Skeletal muscle satellite cell (primary cell): ENCODE measurements around the gene ZNF689. TPM values are rescaled to one million over a fixed set of nuclear protein-coding genes. Genes with fewer than 3 reads are reported as not detected.
A peak's percentile ranks its signal among the peaks of the same experiment; 100 is the strongest.

Experiments
- H3K27me3 ChIP-seq: 2 replicates; pipeline ENCODE4 v1.7.0; 2013; ENCODE audit warnings: low read length; ENCODE audit not compliant: control insufficient read depth, insufficient read depth
- H3K36me3 ChIP-seq: 2 replicates; pipeline ENCODE4 v1.7.0; 2013; ENCODE audit warnings: mild to moderate bottlenecking, control low read depth, low read length; ENCODE audit not compliant: insufficient read depth
- H3K4me1 ChIP-seq: 2 replicates; pipeline ENCODE4 v1.7.0; 2013; ENCODE audit warnings: low read length; ENCODE audit not compliant: control insufficient read depth, insufficient read depth
- H3K4me2 ChIP-seq: 2 replicates; pipeline ENCODE4 v1.7.0; 2013; ENCODE audit warnings: mild to moderate bottlenecking, low read length
- H3K4me3 ChIP-seq: 2 replicates; pipeline ENCODE4 v1.7.0; 2013; ENCODE audit warnings: low read length
- H3K9ac ChIP-seq: 2 replicates; pipeline ENCODE4 v1.7.0; 2013; ENCODE audit warnings: mild to moderate bottlenecking, low read depth, low read length, moderate library complexity
- H3K9me3 ChIP-seq: replicated peaks from 2 replicates; pipeline ENCODE4 v1.7.0; 2013; ENCODE audit warnings: mild to moderate bottlenecking, control low read depth, low read length
- total RNA-seq: library from RNA; depleted of rRNA; stranded (reverse); fragments of >200 nt; gene quantifications from 2 replicates; pipeline ENCODE4 v1.2.3, GENCODE V29; 2012; rRNA removed

Gene ZNF689
- total RNA-seq, result 4.4 and 6.1 TPM in 2 replicates

DNA sequence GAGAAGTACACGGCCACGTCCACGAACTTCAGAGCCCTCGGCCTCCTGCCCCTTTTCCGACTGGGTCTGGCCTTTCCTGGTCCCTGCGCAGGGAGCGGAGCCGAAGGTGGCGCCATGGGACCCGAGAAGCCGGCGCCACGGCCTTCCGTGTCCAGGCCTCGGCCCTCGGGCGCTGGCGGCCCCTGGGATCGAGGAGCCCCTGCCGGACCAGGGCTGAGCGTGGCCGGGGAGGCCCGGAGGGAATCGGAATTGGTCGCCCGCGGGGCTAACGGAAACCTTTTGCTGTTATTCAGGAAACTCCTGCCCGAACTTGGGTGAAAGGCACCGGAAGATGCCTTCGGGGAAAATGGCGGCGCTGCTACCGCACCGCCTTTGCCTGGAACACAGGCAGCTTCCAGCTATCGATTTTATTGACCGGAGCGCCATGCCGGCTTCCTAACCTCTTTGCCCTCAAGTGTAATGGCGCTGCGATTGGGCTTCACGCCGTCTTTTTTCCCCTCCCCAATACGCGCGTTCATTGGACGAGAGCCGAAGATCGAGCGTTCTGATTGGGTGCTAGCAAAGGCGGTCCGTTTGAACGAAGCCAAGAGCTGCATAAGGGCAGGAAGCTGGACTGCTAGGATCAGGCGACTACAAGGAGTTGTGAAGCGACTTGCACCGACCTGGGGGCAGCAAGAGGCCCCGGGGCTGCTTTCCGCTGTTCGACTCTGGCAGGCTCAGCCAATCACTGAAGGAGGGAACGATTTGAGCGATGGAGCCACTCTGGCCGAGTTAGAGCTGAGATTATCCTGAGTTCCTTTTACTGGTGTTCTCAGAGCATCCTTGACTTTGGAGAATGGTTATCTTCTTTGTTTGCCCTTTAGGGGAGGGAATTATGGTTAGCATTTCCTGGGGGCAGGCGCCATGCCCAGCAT is at the start of gene ZNF689:
ZNF689 (minus strand) TSS at position 464 of the 914 bp plus-strand sequence; CDS start at position 116, 348 bp downstream.
- Histone ChIP-seq H3K9me3 (no peaks in the 10 kb centered on the region), H3K36me3 (peaks cover 11% of the 10 kb centered on the region), H3K4me2 (peak within 1 kb of the TSS; percentile 94), H3K4me1 (peaks cover 9% of the 10 kb centered on the region), H3K9ac (peak within 1 kb of the TSS; percentile 98), H3K27me3 (no peaks in the 10 kb centered on the region), H3K4me3 (peak within 1 kb of the TSS; percentile 84)

DNA sequence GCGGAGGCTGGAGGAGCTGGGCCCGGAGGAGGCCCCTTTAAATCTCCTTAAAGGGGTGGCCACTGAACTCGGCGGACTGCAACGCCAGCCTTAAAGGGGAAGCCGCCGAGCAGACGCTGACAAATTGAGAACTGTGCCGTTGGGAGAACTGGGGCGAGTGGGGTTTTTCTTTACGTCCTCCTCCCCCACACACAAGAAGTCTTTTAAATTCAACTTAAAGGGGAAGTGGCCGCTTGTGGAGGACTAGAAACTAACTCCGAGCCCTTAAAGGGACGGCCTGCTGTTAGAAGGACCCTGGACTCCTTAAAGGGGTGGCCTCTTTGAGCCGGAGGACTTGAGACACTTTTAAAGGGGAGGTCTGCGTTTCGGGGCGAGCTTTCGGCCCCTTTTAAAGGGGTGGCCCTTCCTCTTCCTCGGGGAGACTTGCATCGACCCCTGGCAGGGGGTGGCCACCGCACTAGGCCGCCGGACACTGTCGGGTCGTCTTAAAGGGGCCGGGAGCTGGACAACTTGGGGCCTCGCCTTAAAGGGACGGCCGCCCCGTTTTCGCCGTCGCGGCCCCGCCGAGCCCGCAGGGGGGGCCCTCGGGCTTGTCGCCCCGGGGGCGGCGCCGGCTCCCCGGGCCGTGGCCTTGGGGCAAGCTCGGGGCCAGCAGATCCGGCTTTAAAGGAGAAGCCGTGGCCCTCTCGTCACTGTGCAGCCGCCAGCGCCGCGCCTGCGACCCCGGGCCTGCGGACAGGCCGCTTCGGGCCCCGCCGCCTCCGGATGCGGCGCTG is 48.7 kb upstream of the ZNF689 start:
- H3K9me3 ChIP-seq, result no peaks in the 10 kb centered on the region
- peak overlapping the region; percentile 95 for H3K4me3 ChIP-seq
- H3K9ac ChIP-seq, result peak overlapping the region; percentile 98
- peak overlapping the region; percentile 88 for H3K4me2 ChIP-seq
- peaks cover 59% of the 10 kb centered on the region for H3K36me3 ChIP-seq
- peaks cover 23% of the 10 kb centered on the region for H3K4me1 ChIP-seq
- H3K27me3 ChIP-seq, result no peaks in the 10 kb centered on the region

DNA sequence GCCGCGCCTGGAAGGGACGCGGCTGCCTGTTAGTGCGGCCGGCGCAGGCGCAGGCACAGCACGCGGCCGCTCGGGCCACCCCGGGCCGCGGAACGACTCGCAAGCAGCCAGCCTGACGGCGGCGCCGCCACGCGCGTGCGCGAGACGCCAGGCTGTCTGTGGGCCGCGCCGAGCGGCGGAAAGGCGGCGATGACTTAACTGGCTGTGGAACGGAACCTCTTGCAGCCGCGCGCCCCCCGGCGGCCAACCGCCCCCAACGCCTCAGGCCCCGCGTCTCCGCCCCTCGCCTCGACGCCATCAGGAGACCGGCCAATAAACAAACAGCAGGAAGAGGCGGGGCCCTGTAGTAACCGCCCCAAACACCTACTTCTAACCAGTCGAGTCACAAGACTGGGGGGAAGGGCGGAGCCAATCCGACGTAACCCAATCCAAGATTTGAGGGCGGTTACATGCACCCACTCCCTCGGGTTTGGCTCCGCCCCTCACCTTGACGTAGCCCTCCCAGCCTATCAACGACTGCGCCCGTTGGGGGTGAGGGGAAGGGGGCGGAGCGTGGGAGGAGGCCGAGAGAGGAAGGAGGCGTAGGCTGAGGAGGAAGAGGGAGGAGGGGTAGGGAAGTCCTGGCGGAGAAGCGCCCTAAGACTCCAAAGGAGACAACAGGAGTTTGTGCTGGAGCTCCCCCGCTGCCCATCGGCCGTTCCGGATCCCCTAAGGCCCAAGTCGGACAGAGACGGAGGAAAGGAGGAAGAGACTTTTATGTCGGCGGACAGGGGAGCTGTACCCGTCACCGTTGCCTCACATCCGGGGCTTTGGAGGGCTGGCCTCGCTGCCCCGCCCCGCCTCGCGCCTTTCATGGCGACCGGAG is 47.9 kb upstream of the ZNF689 start, which contains the start of gene FBRS:
FBRS (plus strand) TSS at position 566 of the 865 bp plus-strand sequence. CDS start 1,088 bp downstream, outside the sequence.
- Histone ChIP-seq H3K36me3 (peaks cover 55% of the 10 kb centered on the region), H3K27me3 (no peaks in the 10 kb centered on the region), H3K4me1 (peaks cover 23% of the 10 kb centered on the region), H3K4me3 (peak within 1 kb of the TSS; percentile 95), H3K4me2 (peak within 1 kb of the TSS; percentile 92), H3K9me3 (no peaks in the 10 kb centered on the region), H3K9ac (peak within 1 kb of the TSS; percentile 98)

DNA sequence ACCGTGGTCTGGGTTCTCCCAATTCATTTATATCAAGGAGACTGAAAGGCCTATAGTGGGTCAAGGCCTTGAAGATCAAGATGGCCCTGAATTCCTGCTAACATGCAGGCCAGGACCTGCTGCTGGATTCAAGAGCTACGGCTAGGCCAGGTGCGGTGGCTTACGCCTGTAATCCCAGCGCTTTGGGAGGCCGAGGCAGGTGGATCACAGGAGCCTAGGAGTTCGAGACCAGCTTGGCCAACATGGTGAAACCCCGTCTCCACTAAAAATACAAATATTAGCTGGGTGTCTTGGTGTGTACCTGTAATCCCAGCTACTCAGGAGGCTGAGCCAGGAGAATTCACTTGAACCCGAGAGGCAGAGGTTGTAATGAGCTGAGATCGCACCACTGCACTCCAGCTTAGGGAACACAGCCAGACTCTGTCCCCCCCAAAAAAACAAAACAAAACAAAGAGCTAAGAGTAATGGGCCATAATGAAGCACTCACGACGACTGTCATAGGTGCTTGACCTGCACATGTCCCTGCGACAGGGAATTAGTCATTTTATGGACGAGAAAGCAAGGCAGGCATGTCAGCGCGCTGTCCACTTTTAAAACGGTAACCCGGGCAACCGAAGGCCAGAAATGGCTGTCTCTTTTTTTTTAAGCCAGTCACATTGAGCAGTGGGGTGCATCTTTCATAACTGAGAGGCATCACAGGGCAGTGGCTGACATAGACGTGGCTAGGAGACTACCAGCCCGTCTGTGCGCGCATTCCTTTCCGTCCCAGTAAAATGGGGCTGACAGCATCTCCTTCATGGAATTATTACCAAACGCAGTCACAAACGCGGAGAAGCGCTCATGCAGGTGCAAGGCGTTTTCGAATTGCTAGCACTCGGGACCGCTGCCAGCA is 47.0 kb upstream of the ZNF689 start:
- peak overlapping the region; percentile 69 for H3K4me3 ChIP-seq
- peak overlapping the region; percentile 75 for H3K9ac ChIP-seq
- H3K9me3 ChIP-seq, result no peaks in the 10 kb centered on the region
- peaks cover 56% of the 10 kb centered on the region for H3K36me3 ChIP-seq
- H3K4me2 ChIP-seq, result peak overlapping the region; percentile 92
- H3K4me1 ChIP-seq, result peaks cover 29% of the 10 kb centered on the region
- no peaks in the 10 kb centered on the region for H3K27me3 ChIP-seq

DNA sequence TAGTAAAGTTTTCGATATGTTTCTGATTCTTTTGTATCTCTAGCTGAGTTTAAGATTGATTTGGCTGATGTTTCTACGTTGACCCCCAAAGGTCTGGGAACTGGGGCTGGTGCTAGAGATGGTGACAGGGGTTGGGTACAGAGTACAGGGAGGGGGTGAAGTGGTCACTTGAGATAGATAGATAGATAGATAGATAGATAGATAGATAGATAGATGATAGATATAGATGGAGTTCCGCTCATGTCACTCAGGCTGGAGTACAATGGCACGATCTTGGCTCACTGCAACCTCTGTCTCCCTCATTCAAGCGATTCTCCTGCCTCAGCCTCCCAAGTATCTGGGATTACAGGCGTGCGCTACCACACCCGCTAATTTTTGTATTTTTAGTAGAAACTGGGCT is 46.2 kb upstream of the ZNF689 start:
- Histone ChIP-seq H3K36me3 (peaks cover 48% of the 10 kb centered on the region), H3K4me3 (no peak overlapping the region), H3K4me2 (no peak overlapping the region), H3K27me3 (no peaks in the 10 kb centered on the region), H3K9ac (no peak overlapping the region), H3K4me1 (peaks cover 31% of the 10 kb centered on the region), H3K9me3 (no peaks in the 10 kb centered on the region)

DNA sequence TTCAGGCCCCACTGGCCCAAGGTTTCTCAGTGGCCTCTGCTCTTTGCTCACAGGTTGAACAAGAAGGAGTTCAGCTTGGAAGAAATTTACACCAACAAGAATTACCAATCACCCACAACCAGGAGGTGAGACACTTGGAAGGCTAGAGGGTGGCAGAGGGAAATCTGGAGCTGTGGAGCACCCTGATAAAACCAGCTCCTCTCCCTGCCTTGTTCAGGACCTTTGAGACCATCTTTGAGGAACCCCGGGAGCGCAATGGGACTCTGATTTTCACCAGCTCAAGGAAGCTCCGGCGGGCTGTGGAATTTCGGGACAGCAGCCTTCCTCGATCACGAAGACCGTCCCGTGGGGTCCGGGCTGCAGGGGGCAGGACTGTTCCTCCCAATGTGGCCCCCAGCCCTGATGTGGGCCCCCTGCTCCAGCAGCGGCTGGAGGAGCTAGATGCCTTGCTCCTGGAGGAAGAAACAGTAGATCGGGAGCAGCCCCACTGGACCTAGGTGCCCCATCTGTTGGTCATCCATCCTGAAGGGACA is 45.7 kb upstream of the ZNF689 start:
- H3K27me3 ChIP-seq, result no peaks in the 10 kb centered on the region
- H3K36me3 ChIP-seq, result peaks cover 43% of the 10 kb centered on the region
- no peak overlapping the region for H3K9ac ChIP-seq
- no peaks in the 10 kb centered on the region for H3K9me3 ChIP-seq
- no peak overlapping the region for H3K4me2 ChIP-seq
- peaks cover 26% of the 10 kb centered on the region for H3K4me1 ChIP-seq
- H3K4me3 ChIP-seq, result no peak overlapping the region

DNA sequence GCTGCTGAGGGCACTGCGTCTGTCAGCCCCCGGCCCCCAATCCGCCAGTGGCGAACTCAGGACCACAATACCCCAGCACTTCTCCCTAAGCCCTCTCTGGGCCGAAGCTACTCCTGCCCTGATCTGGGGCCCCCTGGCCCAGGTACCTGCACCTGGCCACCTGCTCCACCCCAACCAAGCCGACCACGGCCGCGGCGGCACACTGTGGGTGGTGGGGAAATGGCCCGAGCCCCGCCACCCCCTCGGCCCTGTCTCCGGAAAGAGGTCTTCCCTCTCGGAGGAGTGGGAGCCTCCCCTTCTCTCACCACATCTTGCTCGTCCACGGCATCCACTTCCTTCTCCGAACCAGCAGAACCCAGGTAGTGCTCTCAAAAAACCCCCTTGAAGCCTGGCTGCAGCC is 44.7 kb upstream of the ZNF689 start:
- H3K27me3 ChIP-seq, result no peaks in the 10 kb centered on the region
- peaks cover 25% of the 10 kb centered on the region for H3K4me1 ChIP-seq
- no peaks in the 10 kb centered on the region for H3K9me3 ChIP-seq
- H3K36me3 ChIP-seq, result peaks cover 35% of the 10 kb centered on the region
- no peak overlapping the region for H3K4me2 ChIP-seq
- no peak overlapping the region for H3K4me3 ChIP-seq
- H3K9ac ChIP-seq, result no peak overlapping the region

DNA sequence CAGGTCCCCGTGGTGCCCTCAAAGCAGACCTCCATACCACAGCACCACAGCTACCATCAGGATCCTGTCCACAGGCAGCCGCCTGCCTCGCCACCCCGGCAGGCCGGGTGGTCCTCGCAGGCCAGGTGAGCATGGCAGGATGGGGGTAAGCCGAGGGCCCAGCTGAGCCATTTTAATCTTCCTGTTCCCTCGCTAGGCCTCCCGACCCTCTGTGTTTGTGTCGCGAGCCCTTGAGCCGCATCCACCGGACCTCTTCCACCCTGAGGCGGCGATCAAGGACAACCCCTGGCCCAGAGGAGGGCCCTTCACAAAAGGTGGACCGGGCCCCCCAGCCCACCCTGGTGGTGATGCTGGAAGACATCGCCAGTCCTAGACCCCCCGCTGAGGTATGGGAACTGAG is 42.5 kb upstream of the ZNF689 start:
- Histone ChIP-seq H3K36me3 (peaks cover 35% of the 10 kb centered on the region), H3K4me3 (peak overlapping the region; percentile 93), H3K9me3 (no peaks in the 10 kb centered on the region), H3K9ac (peak overlapping the region; percentile 73), H3K4me1 (peaks cover 25% of the 10 kb centered on the region), H3K27me3 (no peaks in the 10 kb centered on the region), H3K4me2 (peak overlapping the region; percentile 96)

DNA sequence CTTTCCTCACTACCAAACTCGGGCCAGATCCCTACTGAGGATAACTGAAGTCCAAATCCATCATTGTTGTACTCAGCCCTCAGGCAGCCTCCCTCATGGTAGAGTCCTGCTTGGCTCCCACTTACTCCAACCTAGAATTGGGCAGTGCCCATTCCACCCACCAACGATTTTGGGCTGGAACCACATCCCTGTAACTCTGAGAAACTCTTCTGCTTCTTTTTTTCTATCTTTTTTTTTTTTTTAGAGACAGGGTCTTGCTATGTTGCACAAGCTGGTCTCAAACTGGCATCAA is 41.8 kb upstream of the ZNF689 start:
- Histone ChIP-seq H3K9ac (peak overlapping the region; percentile 73), H3K9me3 (no peaks in the 10 kb centered on the region), H3K36me3 (peaks cover 35% of the 10 kb centered on the region)

More for the DNA sequence above, 41.8 kb upstream of the ZNF689 start:
- H3K4me1 ChIP-seq, result peaks cover 18% of the 10 kb centered on the region
- no peaks in the 10 kb centered on the region for H3K27me3 ChIP-seq
- H3K4me2 ChIP-seq, result peak overlapping the region; percentile 96
- peak overlapping the region; percentile 93 for H3K4me3 ChIP-seq
